ENCODE data around the gene MFN1. TPM values are rescaled to one million over a fixed set of nuclear protein-coding genes. Genes with fewer than 3 reads are reported as not detected.

MFN1 gene
- total and polyA plus RNA-seq, 4 donors, result 9.9 to 61.3 (median 40.7) TPM

DNA sequence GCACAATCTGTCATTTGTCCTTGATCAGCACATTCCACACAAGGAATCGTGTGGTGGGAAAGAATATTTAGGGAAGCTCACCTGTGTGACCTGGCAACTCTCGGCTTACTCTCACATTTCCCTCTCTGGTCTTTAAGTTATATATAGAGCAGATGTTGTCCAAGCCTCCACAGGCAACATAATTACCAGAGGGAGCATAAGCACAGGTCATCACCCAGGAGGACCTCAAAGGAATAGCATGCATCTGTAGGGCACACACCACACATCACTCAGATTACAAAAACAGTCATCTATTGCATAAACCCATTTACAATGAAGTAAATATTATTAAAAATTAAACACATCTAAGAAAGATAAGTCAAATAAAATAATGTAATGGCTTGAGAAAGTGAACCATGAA, 67.3 kb downstream of the MFN1 start:
- Histone ChIP-seq H3K27ac (ENCODE audit: low read depth in 1 of 2, low read length in 2 of 2) (no peak overlapping the region), H3K9me3 (ENCODE audit: control insufficient read depth, low read length) (no peaks in the 10 kb centered on the region), H3K36me3 (ENCODE audit: control insufficient read depth in 1 of 2, insufficient read depth in 2 of 2, low read length in 1 of 2) (peaks cover 4% of the 10 kb centered on the region in 2 donors), H3K27me3 (ENCODE audit: control insufficient read depth in 1 of 2, insufficient read depth in 2 of 2, low read length in 1 of 2) (no peaks in the 10 kb centered on the region), H3K4me1 (ENCODE audit: control insufficient read depth in 1 of 2, insufficient read depth in 2 of 2, low read length in 2 of 2) (no peaks in the 10 kb centered on the region), H3K4me3 (ENCODE audit: low read length in 2 of 2) (no peak overlapping the region)
- 74 to 82% methylated on average over 2 of the region's 2 CpGs for WGBS, 2 donors
- DNase-seq (no peak), ATAC-seq (ENCODE audit: low FRiP score) (no peak)
- intact Hi-C loops (cut with DNase I), result no loop called here

GRCh38 chr3:179415377-179415776, 67.9 kb downstream of the MFN1 start:
- WGBS, 2 donors, result 78% methylated on average over 4 of the region's 4 CpGs
- intact Hi-C loops (cut with DNase I), result no loop called here
- no peak for ATAC-seq (ENCODE audit: low FRiP score)

GRCh38 chr3:179416681-179417080, 69.2 kb downstream of the MFN1 start:
- intact Hi-C loops (cut with DNase I), result no loop called here
- ATAC-seq (ENCODE audit: low FRiP score) (no peak), DNase-seq (no peak)
- Histone ChIP-seq H3K27ac (ENCODE audit: low read depth in 1 of 2, low read length in 2 of 2) (no peak overlapping the region), H3K4me1 (ENCODE audit: control insufficient read depth in 1 of 2, insufficient read depth in 2 of 2, low read length in 2 of 2) (no peaks in the 10 kb centered on the region), H3K4me3 (ENCODE audit: low read length in 2 of 2) (no peak overlapping the region), H3K9me3 (ENCODE audit: control insufficient read depth, low read length) (no peaks in the 10 kb centered on the region), H3K36me3 (ENCODE audit: control insufficient read depth in 1 of 2, insufficient read depth in 2 of 2, low read length in 1 of 2) (peaks cover 3 to 4% of the 10 kb centered on the region in 2 donors), H3K27me3 (ENCODE audit: control insufficient read depth in 1 of 2, insufficient read depth in 2 of 2, low read length in 1 of 2) (no peaks in the 10 kb centered on the region)
- WGBS, 2 donors, result 73% methylated on average over 2 of the region's 2 CpGs

More at GRCh38 chr3:179415377-179415776, 67.9 kb downstream of the MFN1 start:
- Histone ChIP-seq H3K9me3 (ENCODE audit: control insufficient read depth, low read length) (no peaks in the 10 kb centered on the region), H3K36me3 (ENCODE audit: control insufficient read depth in 1 of 2, insufficient read depth in 2 of 2, low read length in 1 of 2) (peaks cover 3 to 4% of the 10 kb centered on the region in 2 donors), H3K4me3 (ENCODE audit: low read length in 2 of 2) (no peak overlapping the region), H3K4me1 (ENCODE audit: control insufficient read depth in 1 of 2, insufficient read depth in 2 of 2, low read length in 2 of 2) (no peaks in the 10 kb centered on the region), H3K27ac (ENCODE audit: low read depth in 1 of 2, low read length in 2 of 2) (no peak overlapping the region), H3K27me3 (ENCODE audit: control insufficient read depth in 1 of 2, insufficient read depth in 2 of 2, low read length in 1 of 2) (no peaks in the 10 kb centered on the region)
- DNase-seq, result no peak

DNA sequence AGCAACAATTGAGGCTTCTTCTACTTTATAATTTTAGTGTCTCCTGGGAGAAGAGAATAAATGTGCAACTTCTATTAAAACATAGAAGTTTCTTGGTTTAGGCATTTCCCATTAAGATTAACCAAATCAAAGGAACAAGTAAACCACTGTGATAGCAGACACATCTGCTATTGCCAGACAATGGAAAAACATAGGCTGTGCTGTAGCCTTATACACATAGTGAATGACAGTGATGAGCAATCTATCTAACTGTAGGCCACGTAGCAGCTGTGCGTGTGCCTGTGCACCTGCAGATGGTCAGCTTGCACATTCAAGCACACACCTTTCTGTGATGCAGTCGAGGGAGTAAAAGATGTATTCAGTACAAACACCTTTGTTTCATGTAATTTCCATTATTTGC, 71.1 kb downstream of the MFN1 start:
- 85 to 87% methylated on average over 3 of the region's 3 CpGs for WGBS, 2 donors
- intact Hi-C loops (cut with DNase I), result no loop called here
- no peak for ATAC-seq (ENCODE audit: low FRiP score)
- DNase-seq, result no peak
- H3K4me1 ChIP-seq (ENCODE audit: control insufficient read depth in 1 of 2, insufficient read depth in 2 of 2, low read length in 2 of 2), result no peaks in the 10 kb centered on the region
- no peaks in the 10 kb centered on the region for H3K9me3 ChIP-seq (ENCODE audit: control insufficient read depth, low read length)
- no peak overlapping the region for H3K4me3 ChIP-seq (ENCODE audit: low read length in 2 of 2)
- H3K36me3 ChIP-seq (ENCODE audit: control insufficient read depth in 1 of 2, insufficient read depth in 2 of 2, low read length in 1 of 2), result peaks cover 0 to 1% of the 10 kb centered on the region in 2 donors
- no peaks in the 10 kb centered on the region for H3K27me3 ChIP-seq (ENCODE audit: control insufficient read depth in 1 of 2, insufficient read depth in 2 of 2, low read length in 1 of 2)
- no peak overlapping the region for H3K27ac ChIP-seq (ENCODE audit: low read depth in 1 of 2, low read length in 2 of 2)

GRCh38 chr3:179421500-179421899, 74.0 kb downstream of the MFN1 start:
- intact Hi-C loops (cut with DNase I), result loop anchor here in 1 of 2 donors (2.0 kb wide), 1 partner anchor 137 kb away; no protein-coding TSS in a partner anchor
- Histone ChIP-seq H3K36me3 (ENCODE audit: control insufficient read depth in 1 of 2, insufficient read depth in 2 of 2, low read length in 1 of 2) (peaks cover 0 to 4% of the 10 kb centered on the region in 2 donors), H3K4me1 (ENCODE audit: control insufficient read depth in 1 of 2, insufficient read depth in 2 of 2, low read length in 2 of 2) (no peaks in the 10 kb centered on the region), H3K4me3 (ENCODE audit: low read length in 2 of 2) (no peak overlapping the region), H3K27me3 (ENCODE audit: control insufficient read depth in 1 of 2, insufficient read depth in 2 of 2, low read length in 1 of 2) (no peaks in the 10 kb centered on the region), H3K27ac (ENCODE audit: low read depth in 1 of 2, low read length in 2 of 2) (no peak overlapping the region), H3K9me3 (ENCODE audit: control insufficient read depth, low read length) (no peaks in the 10 kb centered on the region)
- ATAC-seq (ENCODE audit: low FRiP score), result no peak
- WGBS, 2 donors, result 4 to 8% methylated on average over 2 of the region's 2 CpGs
- no peak for DNase-seq

- Histone ChIP-seq H3K9me3 (ENCODE audit: control insufficient read depth, low read length) (no peaks in the 10 kb centered on the region), H3K4me3 (ENCODE audit: low read length in 2 of 2) (no peak overlapping the region), H3K27me3 (ENCODE audit: control insufficient read depth in 1 of 2, insufficient read depth in 2 of 2, low read length in 1 of 2) (no peaks in the 10 kb centered on the region), H3K27ac (ENCODE audit: low read depth in 1 of 2, low read length in 2 of 2) (no peak overlapping the region), H3K4me1 (ENCODE audit: control insufficient read depth in 1 of 2, insufficient read depth in 2 of 2, low read length in 2 of 2) (no peaks in the 10 kb centered on the region), H3K36me3 (ENCODE audit: control insufficient read depth in 1 of 2, insufficient read depth in 2 of 2, low read length in 1 of 2) (peaks cover 0 to 2% of the 10 kb centered on the region in 2 donors)
- 92 to 93% methylated on average over 6 of the region's 6 CpGs for WGBS, 2 donors
- ATAC-seq (ENCODE audit: low FRiP score) (no peak), DNase-seq (no peak)
- intact Hi-C loops (cut with DNase I), result no loop called here
These were observed 77.6 kb downstream of the MFN1 start for GRCh38 chr3:179425075-179425474.

- 86 to 87% methylated on average over 8 of the region's 8 CpGs for WGBS, 2 donors
- H3K27ac ChIP-seq (ENCODE audit: low read depth in 1 of 2, low read length in 2 of 2), result no peak overlapping the region
- intact Hi-C loops (cut with DNase I), result no loop called here
- H3K4me1 ChIP-seq (ENCODE audit: control insufficient read depth in 1 of 2, insufficient read depth in 2 of 2, low read length in 2 of 2), result peaks cover 2 to 3% of the 10 kb centered on the region in 2 donors
- H3K27me3 ChIP-seq (ENCODE audit: control insufficient read depth in 1 of 2, insufficient read depth in 2 of 2, low read length in 1 of 2), result no peaks in the 10 kb centered on the region
- DNase-seq (no peak), ATAC-seq (ENCODE audit: low FRiP score) (no peak)
- H3K36me3 ChIP-seq (ENCODE audit: control insufficient read depth in 1 of 2, insufficient read depth in 2 of 2, low read length in 1 of 2), result peaks cover 0 to 2% of the 10 kb centered on the region in 2 donors
- no peaks in the 10 kb centered on the region for H3K9me3 ChIP-seq (ENCODE audit: control insufficient read depth, low read length)
- no peak overlapping the region for H3K4me3 ChIP-seq (ENCODE audit: low read length in 2 of 2)
These were observed 81.5 kb downstream of the MFN1 start for GRCh38 chr3:179428876-179429548.

DNA sequence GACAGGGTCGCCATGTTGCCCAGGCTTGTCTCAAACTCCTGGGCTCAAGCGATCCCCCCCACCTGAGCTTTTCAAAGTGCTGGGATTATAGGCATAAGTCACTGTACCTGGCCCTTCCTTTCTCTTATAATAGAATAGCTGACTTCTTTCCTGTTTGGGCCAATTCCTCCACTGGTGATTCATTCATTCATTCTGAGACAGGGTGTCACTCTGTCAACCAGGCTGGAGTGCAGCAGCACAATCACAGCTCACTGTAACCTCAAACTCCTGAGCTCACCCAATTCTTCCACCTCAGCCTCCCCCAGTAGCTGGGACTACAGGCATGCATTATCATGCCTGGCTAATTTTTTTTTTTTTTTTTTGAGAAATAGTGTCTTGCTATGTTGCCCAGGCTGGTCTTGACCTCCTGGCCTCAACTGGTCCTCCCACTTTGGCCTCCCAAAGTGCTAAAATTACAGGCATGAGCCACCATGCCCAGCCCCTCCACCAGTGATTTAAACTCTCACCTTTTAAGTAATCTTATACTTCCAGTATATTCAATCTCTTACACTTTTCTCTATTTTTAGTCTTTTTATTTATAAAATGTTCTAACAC, 82.9 kb downstream of the MFN1 start:
- Histone ChIP-seq H3K27ac (ENCODE audit: low read depth in 1 of 2, low read length in 2 of 2) (no peak overlapping the region), H3K36me3 (ENCODE audit: control insufficient read depth in 1 of 2, insufficient read depth in 2 of 2, low read length in 1 of 2) (no peaks in the 10 kb centered on the region), H3K27me3 (ENCODE audit: control insufficient read depth in 1 of 2, insufficient read depth in 2 of 2, low read length in 1 of 2) (no peaks in the 10 kb centered on the region), H3K4me1 (ENCODE audit: control insufficient read depth in 1 of 2, insufficient read depth in 2 of 2, low read length in 2 of 2) (peaks cover 2 to 3% of the 10 kb centered on the region in 2 donors), H3K4me3 (ENCODE audit: low read length in 2 of 2) (no peak overlapping the region), H3K9me3 (ENCODE audit: control insufficient read depth, low read length) (no peaks in the 10 kb centered on the region)
- 97 to 100% methylated on average over 2 of the region's 2 CpGs for WGBS, 2 donors
- no peak for DNase-seq
- no peak for ATAC-seq (ENCODE audit: low FRiP score)
- intact Hi-C loops (cut with DNase I), result no loop called here

DNA sequence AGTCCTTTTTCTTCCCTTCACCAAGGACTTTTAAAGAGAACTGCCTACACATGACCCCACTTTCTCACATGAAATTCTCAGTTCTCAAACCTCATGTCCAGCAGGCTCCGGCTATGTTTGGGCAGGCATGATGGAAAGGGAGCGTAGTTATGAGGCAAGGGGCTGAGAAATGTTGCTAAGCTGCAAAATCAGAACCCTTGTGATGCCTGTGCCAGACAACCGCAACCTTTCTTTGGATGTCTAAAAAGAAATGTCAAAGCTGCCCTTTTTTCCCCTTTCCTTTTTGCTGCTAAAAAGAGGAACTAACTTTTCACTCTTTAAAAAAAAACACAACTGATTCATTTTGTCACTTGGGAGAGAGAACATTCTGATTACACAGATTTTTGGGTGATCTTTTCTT, 84.5 kb downstream of the MFN1 start:
- no peak overlapping the region for H3K4me3 ChIP-seq (ENCODE audit: low read length in 2 of 2)
- intact Hi-C loops (cut with DNase I), result no loop called here
- ATAC-seq (ENCODE audit: low FRiP score) (no peak), DNase-seq (peak in 1 of 2 donors; percentile 63)
- H3K4me1 ChIP-seq (ENCODE audit: control insufficient read depth in 1 of 2, insufficient read depth in 2 of 2, low read length in 2 of 2), result peaks cover 2 to 3% of the 10 kb centered on the region in 2 donors
- 9 to 16% methylated on average over 3 of the region's 3 CpGs for WGBS, 2 donors
- no peaks in the 10 kb centered on the region for H3K36me3 ChIP-seq (ENCODE audit: control insufficient read depth in 1 of 2, insufficient read depth in 2 of 2, low read length in 1 of 2)
- no peaks in the 10 kb centered on the region for H3K27me3 ChIP-seq (ENCODE audit: control insufficient read depth in 1 of 2, insufficient read depth in 2 of 2, low read length in 1 of 2)
- H3K9me3 ChIP-seq (ENCODE audit: control insufficient read depth, low read length), result no peaks in the 10 kb centered on the region
- no peak overlapping the region for H3K27ac ChIP-seq (ENCODE audit: low read depth in 1 of 2, low read length in 2 of 2)

Measured in aorta (tissue), 5 donors.